Effector CD4-positive, alpha-beta T cell (primary cell): ENCODE measurements around the gene PROC.

Experiments
- DNase-seq: peaks from one replicate; pipeline ENCODE4 v3.0.0-alpha.2; 2020

The PROC gene

GRCh38 chr2:127415593-127416505 is 2.4 kb upstream of the PROC start:
- peak; percentile 81 for DNase-seq

GRCh38 chr2:127416506-127417001 is 1.7 kb upstream of the PROC start:
- DNase-seq: no peak

- no peak for DNase-seq
These were observed 821 bp upstream of the PROC start for GRCh38 chr2:127417406-127417805.

- no peak for DNase-seq
These were observed 844 bp downstream of the PROC start for GRCh38 chr2:127419112-127419430.

- no peak for DNase-seq
These were observed 1.3 kb downstream of the PROC start for GRCh38 chr2:127419448-127420038.

GRCh38 chr2:127420039-127420864 is 2.0 kb downstream of the PROC start:
- no peak for DNase-seq

GRCh38 chr2:127421116-127421800 is 3.0 kb downstream of the PROC start:
- DNase-seq: no peak

- DNase-seq: no peak
These were observed 3.8 kb downstream of the PROC start for GRCh38 chr2:127421871-127422558.

GRCh38 chr2:127422559-127423477 is 4.6 kb downstream of the PROC start:
- DNase-seq: no peak

GRCh38 chr2:127423478-127423843 is 5.2 kb downstream of the PROC start:
- DNase-seq: no peak

- no peak for DNase-seq
These were observed 5.7 kb downstream of the PROC start for GRCh38 chr2:127423880-127424279.

- no peak for DNase-seq
These were observed 6.6 kb downstream of the PROC start for GRCh38 chr2:127424598-127425520.

GRCh38 chr2:127425540-127426490 is 7.6 kb downstream of the PROC start:
- DNase-seq: no peak

GRCh38 chr2:127426501-127427354 is 8.5 kb downstream of the PROC start:
- no peak for DNase-seq

- no peak for DNase-seq
These were observed 9.3 kb downstream of the PROC start for GRCh38 chr2:127427376-127428056.

GRCh38 chr2:127428057-127428814 is 10.0 kb downstream of the PROC start:
- no peak for DNase-seq

GRCh38 chr2:127428815-127429109 is 10.5 kb downstream of the PROC start:
- no peak for DNase-seq
